T-cell (primary cell): ENCODE results near the gene SLC39A11. TPM values are rescaled to one million over a fixed set of nuclear protein-coding genes. Genes with fewer than 3 reads are reported as not detected.

Experiments used
- ATAC-seq, 4 experiments: fragments of 200-7000 bp in 3 of 4; fragments of 150-1000 bp in 1 of 4; cut with Tn5 transposase; replicated peaks in 1 of 4; 1 replicate in 3 of 4; 2 replicates in 1 of 4; pipeline ENCODE4 v1.10.0; 2021; ENCODE audit warnings: moderate library complexity in 3 of 4, mild to moderate bottlenecking in 2 of 4, moderate number of reproducible peaks in 1 of 4
- CTCF ChIA-PET, 2 donors: fragments of 300-600 bp; sonication (Branson Sonifier 250); formaldehyde crosslinking; loops; one replicate each; lab custom pipeline; 2022; ENCODE audit warnings: antibody characterized with exemption in 2 of 2; lab: Charles Lee
- POLR2A ChIA-PET, 2 donors: fragments of 300-600 bp; sonication (Branson Sonifier 250); formaldehyde crosslinking; loops; one replicate each; lab custom pipeline; 2022; ENCODE audit warnings: antibody characterized with exemption in 2 of 2; lab: Charles Lee
- DNase-seq, 35 experiments: peaks; one replicate each; pipeline versions ENCODE4 v3.0.0 to v3.0.0-alpha.2; 2013 to 2023
- H3K27ac ChIP-seq: one replicate; pipeline ENCODE4 v1.5.1; 2013; ENCODE audit warnings: low read length
- H3K27me3 ChIP-seq, 2 experiments: replicated peaks in 1 of 2; 1 replicate in 1 of 2; 2 replicates in 1 of 2; pipeline versions ENCODE4 v1.6.1 to v1.7.0; 2013; ENCODE audit warnings: low read length in 1 of 2, mixed read lengths in 1 of 2; ENCODE audit not compliant: control insufficient read depth in 2 of 2, insufficient read depth in 2 of 2; ENCODE audit errors: extremely low read depth in 1 of 2
- H3K36me3 ChIP-seq, 2 donors: 1 replicate in 1 of 2; 2 replicates in 1 of 2; pipeline versions ENCODE4 v1.6.1 to v1.7.0; 2013; ENCODE audit warnings: low read length in 1 of 2; ENCODE audit not compliant: control insufficient read depth in 2 of 2, insufficient read depth in 1 of 2; ENCODE audit errors: extremely low read depth in 1 of 2
- H3K4me1 ChIP-seq, 2 experiments: 1 replicate in 1 of 2; 2 replicates in 1 of 2; pipeline versions ENCODE4 v1.6.1 to v1.7.0; 2013; ENCODE audit warnings: low read length in 2 of 2, mixed read lengths in 1 of 2; ENCODE audit not compliant: insufficient read depth in 2 of 2, control insufficient read depth in 1 of 2; ENCODE audit errors: extremely low read depth in 1 of 2
- H3K4me3 ChIP-seq, 2 donors: 1 replicate in 1 of 2; 2 replicates in 1 of 2; pipeline versions ENCODE4 v1.5.1 to v1.7.0; 2013; ENCODE audit warnings: mild to moderate bottlenecking in 2 of 2, low read length in 1 of 2, moderate library complexity in 1 of 2; ENCODE audit not compliant: control insufficient read depth in 1 of 2; ENCODE audit errors: extremely low read depth in 1 of 2
- H3K9me3 ChIP-seq: 2 replicates; pipeline ENCODE4 v1.7.0; 2013
- H3K27ac Mint-ChIP-seq, 2 donors: one replicate each; pipeline ENCODE4 v1.8.0; 2020 to 2021; ENCODE audit warnings: mild to moderate bottlenecking in 2 of 2, mixed read lengths in 2 of 2
- H3K27me3 Mint-ChIP-seq, 2 donors: one replicate each; pipeline ENCODE4 v1.8.0; 2021 to 2022; ENCODE audit warnings: mixed read lengths in 2 of 2
- H3K36me3 Mint-ChIP-seq: one replicate; pipeline ENCODE4 v1.8.0; 2021; ENCODE audit warnings: mixed read lengths
- H3K4me1 Mint-ChIP-seq, 3 donors: one replicate each; pipeline ENCODE4 v1.8.0; 2020 to 2022; ENCODE audit warnings: mixed read lengths in 3 of 3, mild to moderate bottlenecking in 1 of 3
- H3K4me3 Mint-ChIP-seq, 3 donors: one replicate each; pipeline ENCODE4 v1.8.0; 2020 to 2022; ENCODE audit warnings: mild to moderate bottlenecking in 3 of 3, mixed read lengths in 3 of 3, moderate library complexity in 3 of 3
- H3K9me3 Mint-ChIP-seq, 3 donors: one replicate each; pipeline ENCODE4 v1.8.0; 2020 to 2022; ENCODE audit warnings: mixed read lengths in 3 of 3
- WGBS: methylation state at CpG from one replicate; pipeline ENCODE4 v1.1.5; 2013; ENCODE audit warnings: missing lambda C conversion rate; ENCODE audit not compliant: insufficient coverage; 5-methylcytosine and 5-hydroxymethylcytosine counted together
- total RNA-seq, 35 experiments: library from RNA in 6 of 35; stranded (reverse) in 6 of 35; fragments of 120-200 nt in 1 of 35; gene quantifications; one replicate each; pipeline versions ENCODE4 v1.2.1 to v1.2.4 and lab custom pipeline; 2013 to 2026

Gene SLC39A11
- total RNA-seq, 5 donors from 2014 or later (not counting 1 experiment from before 2014, with no cell fraction given), result 18.6 to 27.1 (median 23.4) TPM

- ATAC-seq (peak; percentile 82 to 92 (median 90)), DNase-seq (peak in 31 of 35 experiments; percentile 0 to 62 (median 19))
- Mint-ChIP-seq H3K27me3 (no peaks in the 10 kb centered on the region), H3K4me3 (peak overlapping the region; percentile 73 to 83 (median 80)), H3K36me3 (no peaks in the 10 kb centered on the region), H3K27ac (peak overlapping the region; percentile 97), H3K9me3 (no peaks in the 10 kb centered on the region), H3K4me1 (peaks cover 30% of the 10 kb centered on the region in 3 donors)
- Histone ChIP-seq H3K9me3 (no peaks in the 10 kb centered on the region), H3K27me3 (no peaks in the 10 kb centered on the region), H3K4me3 (peak overlapping the region; percentile 2 to 22), H3K4me1 (peaks cover 9 to 29% of the 10 kb centered on the region in 2 experiments), H3K36me3 (no peaks in the 10 kb centered on the region), H3K27ac (peak overlapping the region; percentile 75)
- POLR2A ChIA-PET, result no interaction called here
- CTCF ChIA-PET, result interaction anchor here (0.6 to 4.3 kb wide), 23 partner anchors 9 to 704 kb away, joined by 3 to 45 read pairs (median 5); no protein-coding TSS in a partner anchor
- WGBS, result 0% methylated on average over 5 of the region's 9 CpGs
Observed at GRCh38 chr17:72726936-72727335, 365.6 kb downstream of the SLC39A11 start.

- Histone ChIP-seq H3K4me1 (peaks cover 10 to 33% of the 10 kb centered on the region in 2 experiments), H3K9me3 (no peaks in the 10 kb centered on the region), H3K4me3 (no peak overlapping the region), H3K27ac (no peak overlapping the region), H3K27me3 (no peaks in the 10 kb centered on the region), H3K36me3 (no peaks in the 10 kb centered on the region)
- Mint-ChIP-seq H3K27me3 (no peaks in the 10 kb centered on the region), H3K27ac (peak overlapping the region; percentile 97), H3K9me3 (no peaks in the 10 kb centered on the region), H3K4me3 (peak overlapping the region in 2 of 3 donors; percentile 13 to 55), H3K36me3 (no peaks in the 10 kb centered on the region), H3K4me1 (peaks cover 33 to 35% (median 33%) of the 10 kb centered on the region in 3 donors)
- ATAC-seq, result peak in 1 of 4 experiments; percentile 35
- 49% methylated on average over 4 of the region's 10 CpGs for WGBS
- ChIA-PET CTCF (interaction anchor here (0.6 to 4.3 kb wide), 16 partner anchors 7 to 1111 kb away, joined by 3 to 45 read pairs (median 5); partner anchors contain the start of gene COG1 (in 1 of the 2)), POLR2A (interaction anchor here in 1 of 2 donors (0.6 kb wide), 1 partner anchor 821 kb away, joined by 3 read pairs; no protein-coding TSS in a partner anchor)
- peak in 29 of 35 experiments; percentile 6 to 68 (median 27) for DNase-seq
Observed at GRCh38 chr17:72725433-72726068, 366.9 kb downstream of the SLC39A11 start.

- Mint-ChIP-seq H3K36me3 (no peaks in the 10 kb centered on the region), H3K27me3 (no peaks in the 10 kb centered on the region), H3K4me3 (no peak overlapping the region), H3K9me3 (no peaks in the 10 kb centered on the region), H3K27ac (no peak overlapping the region), H3K4me1 (peaks cover 45 to 48% (median 46%) of the 10 kb centered on the region in 3 donors)
- Histone ChIP-seq H3K4me3 (no peak overlapping the region), H3K4me1 (peaks cover 20 to 46% of the 10 kb centered on the region in 2 experiments), H3K9me3 (no peaks in the 10 kb centered on the region), H3K27me3 (no peaks in the 10 kb centered on the region), H3K36me3 (no peaks in the 10 kb centered on the region), H3K27ac (no peak overlapping the region)
- DNase-seq (no peak), ATAC-seq (no peak)
- no CpG with 5 or more reads among the region's 2 CpGs for whole genome bisulfite sequencing
- ChIA-PET CTCF (interaction anchor here (0.5 to 3.9 kb wide), 7 partner anchors 12 to 646 kb away, joined by 3 to 45 read pairs (median 3); no protein-coding TSS in a partner anchor), POLR2A (interaction anchor here in 1 of 2 donors (0.6 kb wide), 3 partner anchors 8 to 845 kb away, joined by 3 to 5 read pairs (median 4); no protein-coding TSS in a partner anchor)
Observed at GRCh38 chr17:72724267-72724666, 368.2 kb downstream of the SLC39A11 start.

- H3K4me3 Mint-ChIP-seq, result no peak overlapping the region
- CTCF ChIA-PET, result interaction anchor here in 1 of 2 donors (0.6 kb wide), 1 partner anchor 646 kb away, joined by 3 read pairs; no protein-coding TSS in a partner anchor
- POLR2A ChIA-PET, result interaction anchor here in 1 of 2 donors (0.6 kb wide), 1 partner anchor 845 kb away, joined by 3 read pairs; no protein-coding TSS in a partner anchor
- DNase-seq (no peak), ATAC-seq (no peak)
- H3K27me3 ChIP-seq, result no peaks in the 10 kb centered on the region
- WGBS, result 100% methylated on average over 3 of the region's 7 CpGs
- H3K27me3 Mint-ChIP-seq, result no peaks in the 10 kb centered on the region
- no peak overlapping the region for H3K27ac ChIP-seq
- no peaks in the 10 kb centered on the region for H3K9me3 ChIP-seq
- peaks cover 49 to 50% (median 49%) of the 10 kb centered on the region in 3 donors for H3K4me1 Mint-ChIP-seq
- no peaks in the 10 kb centered on the region for H3K9me3 Mint-ChIP-seq
- no peak overlapping the region for H3K27ac Mint-ChIP-seq
- H3K36me3 Mint-ChIP-seq, result no peaks in the 10 kb centered on the region
- peaks cover 23 to 51% of the 10 kb centered on the region in 2 experiments for H3K4me1 ChIP-seq
- no peak overlapping the region for H3K4me3 ChIP-seq
- H3K36me3 ChIP-seq, result no peaks in the 10 kb centered on the region
Observed at GRCh38 chr17:72723711-72724110, 368.8 kb downstream of the SLC39A11 start.

GRCh38 chr17:72720494-72720825 lies 372.0 kb downstream of the SLC39A11 start:
- Histone ChIP-seq H3K4me3 (no peak overlapping the region), H3K27ac (no peak overlapping the region), H3K9me3 (no peaks in the 10 kb centered on the region), H3K36me3 (no peaks in the 10 kb centered on the region), H3K27me3 (no peaks in the 10 kb centered on the region), H3K4me1 (peaks cover 14 to 24% of the 10 kb centered on the region in 2 experiments)
- no peak overlapping the region for H3K27ac Mint-ChIP-seq
- CTCF ChIA-PET, result no interaction called here
- peaks cover 21 to 26% (median 23%) of the 10 kb centered on the region in 3 donors for H3K4me1 Mint-ChIP-seq
- no peaks in the 10 kb centered on the region for H3K36me3 Mint-ChIP-seq
- DNase-seq (no peak), ATAC-seq (no peak)
- H3K9me3 Mint-ChIP-seq, result no peaks in the 10 kb centered on the region
- POLR2A ChIA-PET, result no interaction called here
- peak overlapping the region in 1 of 3 donors; percentile 76 for H3K4me3 Mint-ChIP-seq
- no peaks in the 10 kb centered on the region for H3K27me3 Mint-ChIP-seq
- WGBS, result 100% methylated on average over 1 of the region's 1 CpG
